Activated CD8-positive, alpha-beta memory T cell treated with anti-CD3 and anti-CD28 coated beads, Interleukin-2, amount 50 U/mL, for 24 hours (primary cell): ENCODE results near the gene KDM7A.
A peak's percentile ranks its signal among the peaks of the same experiment; 100 is the strongest.
"Not testable (repeated sequence)": the region's sequence is repeated elsewhere in the genome, so short reads cannot be mapped to it uniquely, and the experiment has no call there.

ENCODE experiments used
- DNase-seq: peaks from one replicate; pipeline ENCODE4 v3.0.0-alpha.2; 2020; ENCODE audit errors: extremely low read depth

The KDM7A gene

DNA sequence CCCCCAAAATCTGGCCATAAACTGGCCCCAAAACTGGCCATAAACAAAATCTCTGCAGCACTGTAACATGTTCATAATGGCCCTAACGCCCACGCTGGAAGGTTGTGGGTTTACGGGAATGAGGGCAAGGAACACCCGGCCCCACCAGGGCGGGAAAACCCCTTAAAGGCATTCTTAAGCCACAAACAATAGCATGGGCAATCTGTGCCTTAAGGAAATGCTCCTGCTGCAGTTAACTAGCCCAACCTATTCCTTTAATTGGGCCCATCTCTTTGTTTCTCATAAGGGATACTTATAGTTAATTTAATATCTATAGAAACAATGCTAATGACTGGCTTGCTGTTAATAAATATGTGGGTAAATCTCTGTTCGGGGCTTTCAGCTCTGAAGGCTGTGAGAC, 26.2 kb upstream of the KDM7A start:
- DNase-seq = not testable (repeated sequence)

GRCh38 chr7:140201393-140201792, 24.6 kb upstream of the KDM7A start:
- no peak for DNase-seq

- DNase-seq = no peak
These were observed 23.5 kb upstream of the KDM7A start for GRCh38 chr7:140200061-140200989.

DNA sequence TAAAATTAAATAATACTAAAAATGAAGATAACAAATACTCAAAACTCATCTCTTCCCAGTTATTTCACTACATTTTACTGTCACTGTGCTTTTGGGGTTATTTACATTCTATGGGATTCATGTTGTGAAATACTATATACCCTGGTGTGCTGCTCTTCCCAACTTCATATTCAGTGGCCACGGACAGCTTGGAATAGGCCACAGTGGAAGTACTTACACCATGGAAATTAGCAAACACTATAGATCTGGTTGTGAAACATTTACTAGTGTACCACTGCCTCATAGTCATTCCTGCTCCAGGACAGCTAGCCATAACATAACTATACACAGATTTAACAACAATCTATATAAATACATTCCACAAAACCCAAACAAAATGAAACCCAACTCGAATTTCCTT, 21.2 kb upstream of the KDM7A start:
- no peak for DNase-seq

- DNase-seq = no peak
These were observed 20.6 kb upstream of the KDM7A start for GRCh38 chr7:140197218-140197890.

DNA sequence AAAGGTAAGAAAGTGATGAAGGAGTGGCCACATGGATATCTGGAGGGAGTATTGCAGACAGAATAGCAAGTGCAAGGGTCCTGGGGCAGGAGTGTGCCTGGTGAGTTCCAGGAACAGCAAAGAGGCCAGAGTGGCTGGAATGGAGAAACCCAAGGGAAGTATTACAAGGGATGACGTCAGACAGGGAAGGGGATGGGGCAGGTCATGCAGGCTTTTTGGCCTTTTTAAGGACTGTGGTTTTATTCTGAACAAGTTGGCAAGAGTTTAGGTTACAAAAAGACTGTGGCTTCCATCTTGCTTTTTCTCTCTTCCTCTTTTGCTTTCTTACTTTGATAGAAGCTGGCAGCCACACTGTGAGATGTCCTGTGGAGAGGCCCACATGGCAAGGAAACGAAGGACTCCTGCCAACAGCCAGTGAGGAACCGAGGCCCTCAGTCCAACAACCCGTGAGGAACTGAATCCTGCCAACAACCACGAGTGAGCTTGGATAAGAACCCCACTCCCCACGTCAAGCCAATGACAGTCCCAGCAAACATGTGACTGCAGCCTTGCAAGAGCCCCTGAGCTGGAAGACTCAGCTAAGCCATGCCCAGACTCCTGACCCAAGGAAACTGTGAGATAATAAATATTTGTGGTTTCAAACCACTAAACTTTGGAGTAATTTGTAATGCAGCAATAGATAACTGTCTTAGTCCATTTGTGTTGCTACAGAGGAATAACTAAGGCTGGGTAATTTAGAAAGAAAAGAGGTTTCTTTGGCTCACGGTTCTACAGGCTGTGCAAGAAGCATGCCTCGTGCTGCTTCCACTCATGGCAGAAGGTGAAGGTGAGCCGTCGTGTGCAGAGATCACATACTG, 19.8 kb upstream of the KDM7A start:
- no peak for DNase-seq

GRCh38 chr7:140195859-140196258, 19.1 kb upstream of the KDM7A start:
- DNase-seq = no peak

- DNase-seq = no peak
These were observed 15.8 kb upstream of the KDM7A start for GRCh38 chr7:140192620-140193019.

GRCh38 chr7:140192176-140192575, 15.4 kb upstream of the KDM7A start:
- no peak for DNase-seq

- DNase-seq = no peak
These were observed 13.8 kb upstream of the KDM7A start for GRCh38 chr7:140190588-140190987.

GRCh38 chr7:140189917-140190316, 13.1 kb upstream of the KDM7A start:
- no peak for DNase-seq

- no peak for DNase-seq
These were observed 6.1 kb upstream of the KDM7A start for GRCh38 chr7:140182917-140183316.

DNA sequence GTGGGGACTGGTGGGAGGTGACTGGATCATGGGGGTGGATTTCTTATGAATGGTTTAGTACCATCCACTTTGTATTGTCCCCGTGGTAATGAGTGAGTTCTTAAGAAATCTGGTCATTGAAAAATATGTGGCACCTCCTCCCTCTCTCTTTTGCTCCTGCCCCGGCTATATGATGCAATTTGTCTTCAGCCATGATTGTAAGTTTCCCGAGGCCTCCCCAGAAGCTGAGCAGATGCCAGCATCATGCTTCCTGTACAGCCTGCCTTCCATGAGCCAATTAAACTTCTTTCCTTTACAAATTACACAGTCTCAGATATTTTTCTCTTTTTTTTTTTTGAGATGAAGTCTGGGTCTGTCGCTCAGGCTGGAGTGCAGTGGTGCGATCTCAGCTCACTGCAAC, 2.6 kb upstream of the KDM7A start:
- DNase-seq = no peak

GRCh38 chr7:140176122-140176701, 571 bp downstream of the KDM7A start:
- DNase-seq = no peak

DNA sequence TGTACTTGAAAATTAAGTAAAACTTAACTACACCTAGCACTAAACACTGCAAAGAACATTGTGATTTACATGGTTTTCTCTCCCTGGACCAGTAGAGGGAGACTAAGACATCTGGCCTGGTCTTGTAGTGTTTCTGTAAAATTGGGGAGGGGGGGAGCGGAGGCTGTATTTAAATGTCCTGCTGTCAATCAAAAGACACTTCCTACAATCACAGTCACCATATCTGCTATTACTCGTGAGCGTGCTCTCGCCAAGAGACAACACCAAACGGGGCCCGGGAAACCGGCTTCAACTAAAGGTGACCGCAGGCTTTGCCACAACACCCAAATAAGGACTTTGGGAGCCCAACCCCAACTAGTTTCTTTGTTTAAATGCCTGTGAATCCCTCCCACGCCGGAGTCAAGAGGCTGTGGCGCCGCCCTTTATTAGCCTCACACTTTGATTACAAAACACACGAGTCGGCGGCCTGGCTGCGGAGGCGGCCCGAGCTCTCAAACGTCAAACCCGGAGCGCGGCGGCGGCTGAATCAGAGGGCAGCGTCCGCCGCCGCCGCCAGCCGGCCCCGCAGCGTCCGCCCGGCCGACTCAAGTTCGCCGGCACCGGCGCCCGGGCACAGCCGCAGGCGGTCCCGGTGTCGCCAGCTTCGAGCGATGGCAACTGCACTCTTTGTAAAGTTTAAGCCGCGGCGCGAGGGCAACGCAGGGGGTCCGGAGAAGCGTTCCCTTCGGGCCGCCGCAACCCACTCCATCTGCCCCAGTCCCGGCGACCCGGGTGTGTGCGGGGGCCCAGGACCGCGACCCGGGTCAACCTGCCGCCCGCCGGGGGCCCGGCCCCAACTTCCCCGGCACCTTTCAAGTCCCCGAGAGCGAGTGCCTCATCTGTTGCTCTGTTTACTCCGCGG, 1.3 kb downstream of the KDM7A start:
- DNase-seq = peak; percentile 68

GRCh38 chr7:140174217-140174616, 2.6 kb downstream of the KDM7A start:
- DNase-seq = no peak

- DNase-seq = no peak
These were observed 6.4 kb downstream of the KDM7A start for GRCh38 chr7:140170375-140170774.

DNA sequence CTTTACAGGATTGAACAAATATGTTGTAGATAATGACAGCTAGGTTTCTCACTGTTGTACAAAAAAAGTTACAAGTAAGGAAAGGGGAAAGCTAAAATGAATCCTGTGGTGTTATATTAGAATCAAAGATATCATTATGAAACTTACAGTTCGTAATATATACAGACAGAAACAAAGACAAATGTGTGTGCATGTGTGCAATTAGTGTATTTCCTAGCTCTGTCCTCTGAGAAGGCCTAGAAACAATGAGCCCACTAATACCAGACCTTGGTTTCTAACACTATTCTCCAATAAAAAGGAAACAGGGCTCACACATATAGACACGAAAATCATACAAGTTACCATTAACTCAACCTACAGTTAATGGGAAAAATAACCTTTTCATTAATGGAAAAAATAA, 8.0 kb downstream of the KDM7A start:
- no peak for DNase-seq

GRCh38 chr7:140165422-140165821, 11.4 kb downstream of the KDM7A start:
- DNase-seq = no peak

DNA sequence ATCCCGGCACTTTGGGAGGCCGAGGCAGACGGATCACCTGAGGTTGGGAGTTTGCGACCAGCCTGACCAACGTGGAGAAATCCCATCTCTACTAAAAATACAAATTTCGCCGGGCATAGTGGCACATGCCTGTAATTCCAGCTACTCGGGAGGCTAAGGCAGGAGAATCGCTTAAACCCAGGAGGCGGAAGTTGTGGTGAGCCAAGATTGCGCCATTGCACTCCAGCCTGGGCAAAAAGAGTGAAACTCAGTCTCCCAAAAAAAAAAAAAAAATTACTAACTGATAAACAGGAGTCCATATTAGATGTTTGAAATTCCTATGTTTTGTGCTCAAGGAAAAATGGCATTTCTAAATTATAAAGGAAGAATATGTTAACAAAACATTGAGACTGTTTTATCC, 14.7 kb downstream of the KDM7A start:
- not testable (repeated sequence) for DNase-seq

GRCh38 chr7:140161047-140161446, 15.7 kb downstream of the KDM7A start:
- DNase-seq = no peak
